ENCODE results near the gene NUPR1. TPM values are rescaled to one million over a fixed set of nuclear protein-coding genes. Genes with fewer than 3 reads are reported as not detected.

Gene NUPR1
- polyA plus RNA-seq, 4 donors = 3.1 to 104 (median 13.0) TPM

DNA sequence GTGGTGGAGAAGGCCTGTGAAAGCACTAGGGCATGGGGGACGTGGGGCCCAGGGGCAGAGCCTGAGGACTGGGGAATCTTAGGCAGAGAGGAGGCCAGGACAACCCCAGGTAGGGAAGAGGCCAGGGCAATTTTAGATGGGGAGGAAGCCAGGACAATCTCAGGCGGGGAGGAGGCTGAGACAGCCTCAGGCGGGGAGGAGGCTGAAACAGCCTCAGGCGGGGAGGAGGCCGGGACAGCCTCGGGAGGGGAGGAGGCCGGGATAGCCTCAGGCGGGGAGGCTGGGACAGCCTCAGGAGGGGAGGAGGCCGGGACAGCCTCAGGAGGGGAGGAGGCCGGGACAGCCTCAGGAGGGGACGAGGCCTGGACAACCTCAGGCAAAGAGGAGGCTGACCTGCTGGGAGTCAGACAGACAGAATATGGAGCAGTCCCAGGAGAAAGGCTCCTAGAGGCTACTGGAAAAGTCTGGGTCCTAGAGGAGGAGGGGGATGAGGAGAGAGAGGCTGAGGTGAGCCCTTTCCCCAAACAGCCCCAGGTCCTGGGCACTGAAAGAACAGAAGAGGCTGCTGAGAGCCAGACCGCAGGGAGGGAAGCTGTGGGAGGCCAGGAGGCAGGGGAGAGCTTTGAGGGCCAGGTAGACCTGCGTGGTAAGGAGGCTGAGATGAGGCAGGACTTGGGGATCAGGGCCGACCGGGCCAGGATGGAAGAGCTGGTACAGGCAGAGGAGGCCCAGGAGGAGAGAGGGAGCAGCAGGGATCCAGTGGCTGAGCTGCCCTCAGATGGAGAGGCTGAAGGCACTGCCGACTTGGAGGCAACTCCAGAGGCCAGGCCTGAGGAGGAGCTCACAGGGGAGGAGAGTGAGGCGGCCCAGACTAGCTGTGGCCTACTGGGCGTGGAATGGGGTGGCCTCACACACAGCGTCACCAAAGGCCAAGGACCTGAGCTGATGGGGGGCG is 42.7 kb downstream of the NUPR1 start:
- peak overlapping the region in 2 of 3 donors; percentile 35 to 89 for H3K27ac ChIP-seq (ENCODE audit: low read depth in 1 of 3, low read length in 2 of 3)
- no peaks in the 10 kb centered on the region for H3K27me3 ChIP-seq (ENCODE audit: control insufficient read depth in 3 of 3, insufficient read depth in 3 of 3, low read length in 3 of 3)
- H3K4me3 ChIP-seq (ENCODE audit: low read depth in 1 of 3, low read length in 3 of 3) = peak overlapping the region in 1 of 3 donors; percentile 35
- DNase-seq = no peak
- H3K9me3 ChIP-seq (ENCODE audit: control insufficient read depth in 2 of 2, insufficient read depth in 1 of 2, low read depth in 1 of 2, low read length in 1 of 2) = no peaks in the 10 kb centered on the region
- WGBS, 3 donors = 88 to 91% (median 88%) methylated on average over 19 to 20 of the region's 20 CpGs
- H3K4me1 ChIP-seq (ENCODE audit: control insufficient read depth in 3 of 3, insufficient read depth in 2 of 3, low read depth in 1 of 3, low read length in 2 of 3) = peaks cover 0 to 17% (median 0%) of the 10 kb centered on the region in 3 donors
- no peak for FAIRE-seq
- H3K36me3 ChIP-seq (ENCODE audit: control insufficient read depth in 3 of 3, insufficient read depth in 2 of 3, low read depth in 1 of 3, low read length in 3 of 3) = no peaks in the 10 kb centered on the region

DNA sequence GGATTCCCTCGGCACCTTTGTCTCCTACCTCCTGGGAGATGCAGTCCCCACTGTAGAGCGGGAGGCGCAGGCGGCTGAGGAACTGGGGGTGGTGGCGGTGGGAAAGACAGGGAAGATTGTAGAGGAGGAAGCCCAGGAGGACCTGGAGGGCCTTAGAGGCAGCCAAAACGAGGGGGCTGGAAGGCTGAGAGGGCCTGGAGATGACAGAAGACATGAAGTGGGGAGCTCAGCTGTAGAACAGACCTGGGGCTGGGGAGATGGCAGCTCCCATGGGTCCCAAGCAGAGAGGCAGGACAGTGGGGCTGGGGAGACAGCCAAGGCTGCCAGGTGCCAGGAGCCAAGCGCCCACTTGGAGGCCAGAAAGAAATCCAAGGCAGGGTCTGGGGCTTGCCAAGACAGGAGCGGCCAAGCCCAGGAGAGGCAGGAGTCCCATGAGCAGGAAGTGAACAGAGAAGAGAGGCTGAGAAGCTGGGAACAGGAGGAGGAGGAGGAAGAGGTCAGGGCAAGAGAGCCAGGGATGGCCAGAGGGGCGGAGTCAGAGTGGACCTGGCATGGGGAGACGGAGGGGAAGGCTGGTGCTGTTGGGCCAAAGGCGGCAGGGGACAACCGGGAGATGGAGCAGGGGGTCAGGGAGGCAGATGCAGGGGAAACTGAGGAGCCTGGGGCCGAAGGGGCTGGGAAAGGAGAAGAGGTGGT is 43.5 kb downstream of the NUPR1 start:
- Histone ChIP-seq H3K27ac (ENCODE audit: low read depth in 1 of 3, low read length in 2 of 3) (peak overlapping the region; percentile 39 to 89 (median 63)), H3K4me1 (ENCODE audit: control insufficient read depth in 3 of 3, insufficient read depth in 2 of 3, low read depth in 1 of 3, low read length in 2 of 3) (peaks cover 0 to 17% (median 0%) of the 10 kb centered on the region in 3 donors), H3K9me3 (ENCODE audit: control insufficient read depth in 2 of 2, insufficient read depth in 1 of 2, low read depth in 1 of 2, low read length in 1 of 2) (no peaks in the 10 kb centered on the region), H3K4me3 (ENCODE audit: low read depth in 1 of 3, low read length in 3 of 3) (peak overlapping the region; percentile 1 to 46 (median 35)), H3K27me3 (ENCODE audit: control insufficient read depth in 3 of 3, insufficient read depth in 3 of 3, low read length in 3 of 3) (no peaks in the 10 kb centered on the region), H3K36me3 (ENCODE audit: control insufficient read depth in 3 of 3, insufficient read depth in 2 of 3, low read depth in 1 of 3, low read length in 3 of 3) (no peaks in the 10 kb centered on the region)
- peak in 1 of 2 donors; percentile 18 for DNase-seq
- 81 to 85% (median 83%) methylated on average over 12 to 13 of the region's 13 CpGs for WGBS, 3 donors
- no peak for FAIRE-seq

DNA sequence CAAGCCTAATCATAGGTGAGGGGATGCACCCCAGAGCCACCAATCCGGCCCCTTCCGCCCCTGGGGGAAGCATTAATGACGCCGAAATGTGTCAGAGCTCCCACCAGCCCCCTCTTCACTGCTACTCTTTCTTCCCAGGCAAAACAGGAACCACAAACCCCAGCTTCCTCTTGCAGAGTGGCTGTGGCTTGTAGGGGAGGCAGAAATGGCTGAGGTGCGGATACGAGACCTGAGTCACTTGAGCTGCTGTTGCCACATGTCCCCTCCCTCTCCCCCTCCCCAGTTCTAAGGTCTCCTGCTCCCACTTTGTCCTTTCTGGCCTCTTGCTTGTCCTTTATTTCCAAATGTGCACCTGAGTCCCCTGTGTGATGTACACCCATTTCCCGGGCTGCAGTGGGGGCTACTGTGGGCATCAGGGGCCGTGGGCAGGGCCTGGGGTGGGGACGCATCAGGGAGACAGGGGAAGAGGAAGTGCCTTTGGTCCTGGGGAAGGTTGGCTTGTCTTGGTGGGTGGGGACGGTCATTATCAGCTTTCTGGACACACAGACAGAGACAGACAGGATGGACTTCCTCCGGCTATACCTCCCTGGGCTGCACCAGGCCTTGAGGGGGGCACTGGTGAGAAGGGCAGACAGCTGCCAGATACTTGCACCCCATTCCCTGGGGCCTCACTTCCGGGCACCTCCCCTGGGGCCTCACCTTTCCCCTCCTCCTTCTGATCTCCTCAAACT is 44.5 kb downstream of the NUPR1 start, which contains the start of gene APOBR:
Gene APOBR, plus strand, starts transcription at position 523 of the 731 bp plus-strand sequence. Its CDS starts 39 bp downstream, at position 562.
- Histone ChIP-seq H3K36me3 (ENCODE audit: control insufficient read depth in 3 of 3, insufficient read depth in 2 of 3, low read depth in 1 of 3, low read length in 3 of 3) (peaks cover 0 to 6% (median 0%) of the 10 kb centered on the region in 3 donors), H3K9me3 (ENCODE audit: control insufficient read depth in 2 of 2, insufficient read depth in 1 of 2, low read depth in 1 of 2, low read length in 1 of 2) (no peaks in the 10 kb centered on the region), H3K27me3 (ENCODE audit: control insufficient read depth in 3 of 3, insufficient read depth in 3 of 3, low read length in 3 of 3) (no peaks in the 10 kb centered on the region), H3K4me1 (ENCODE audit: control insufficient read depth in 3 of 3, insufficient read depth in 2 of 3, low read depth in 1 of 3, low read length in 2 of 3) (peaks cover 0 to 17% (median 0%) of the 10 kb centered on the region in 3 donors), H3K4me3 (ENCODE audit: low read depth in 1 of 3, low read length in 3 of 3) (peak within 1 kb of the TSS; percentile 1 to 46 (median 35)), H3K27ac (ENCODE audit: low read depth in 1 of 3, low read length in 2 of 3) (peak within 1 kb of the TSS; percentile 39 to 89 (median 63))
- no peak for FAIRE-seq
- DNase-seq = peak; percentile 59 to 77
- WGBS, 3 donors = 41 to 63% (median 49%) methylated on average over 10 to 12 of the region's 12 CpGs

DNA sequence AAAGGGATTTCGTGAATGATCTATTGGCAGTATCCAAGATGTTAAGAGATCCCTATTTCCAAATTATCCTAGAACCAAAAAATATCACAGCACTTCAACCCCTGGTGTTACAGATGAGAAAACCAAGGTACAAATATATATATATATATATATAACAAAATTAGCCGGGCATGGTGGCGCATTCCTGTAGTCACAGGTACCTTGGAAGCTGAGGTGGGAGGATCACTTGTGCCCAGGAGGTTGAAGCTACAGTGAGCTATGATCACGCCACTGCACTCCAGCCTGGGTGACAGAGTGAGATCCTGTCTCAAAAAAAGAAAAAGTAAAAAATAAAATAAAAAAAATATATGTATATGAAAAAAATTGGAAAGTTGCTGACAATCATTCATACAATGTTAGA is 46.3 kb downstream of the NUPR1 start:
- WGBS, 3 donors = 35 to 46% (median 45%) methylated on average over 4 of the region's 4 CpGs
- no peaks in the 10 kb centered on the region for H3K9me3 ChIP-seq (ENCODE audit: control insufficient read depth in 2 of 2, insufficient read depth in 1 of 2, low read depth in 1 of 2, low read length in 1 of 2)
- DNase-seq (no peak), FAIRE-seq (no peak)
- peaks cover 0 to 17% (median 0%) of the 10 kb centered on the region in 3 donors for H3K4me1 ChIP-seq (ENCODE audit: control insufficient read depth in 3 of 3, insufficient read depth in 2 of 3, low read depth in 1 of 3, low read length in 2 of 3)
- H3K36me3 ChIP-seq (ENCODE audit: control insufficient read depth in 3 of 3, insufficient read depth in 2 of 3, low read depth in 1 of 3, low read length in 3 of 3) = peaks cover 0 to 19% (median 0%) of the 10 kb centered on the region in 3 donors
- H3K27me3 ChIP-seq (ENCODE audit: control insufficient read depth in 3 of 3, insufficient read depth in 3 of 3, low read length in 3 of 3) = no peaks in the 10 kb centered on the region
- H3K27ac ChIP-seq (ENCODE audit: low read depth in 1 of 3, low read length in 2 of 3) = peak overlapping the region; percentile 94 to 95 (median 95)
- no peak overlapping the region for H3K4me3 ChIP-seq (ENCODE audit: low read depth in 1 of 3, low read length in 3 of 3)

DNA sequence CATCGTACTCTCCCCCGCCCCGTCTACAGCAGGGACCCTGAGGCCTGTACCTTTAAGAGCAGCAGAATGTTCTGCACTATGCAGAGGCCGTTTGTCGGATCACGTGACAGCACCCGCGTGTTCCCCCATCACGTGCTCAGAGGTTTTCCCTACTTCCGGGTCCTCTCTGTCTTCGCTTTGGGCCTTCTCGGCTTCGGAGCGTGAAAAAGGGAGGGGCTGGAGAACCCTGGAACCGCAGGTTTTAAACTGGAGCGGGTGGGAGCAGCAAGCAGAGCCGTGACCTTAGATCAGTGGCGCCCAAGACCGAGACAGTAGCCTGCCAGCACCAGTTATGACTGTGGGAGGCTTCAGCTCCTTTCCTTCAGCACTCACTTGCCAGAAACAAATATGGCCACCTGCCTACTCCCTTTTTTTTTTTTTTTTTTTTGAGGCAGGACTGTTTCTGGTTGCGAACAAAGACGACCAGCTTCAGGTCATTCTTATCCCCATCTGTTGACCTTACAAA is 46.8 kb downstream of the NUPR1 start, which contains the start of gene CLN3:
Gene CLN3, minus strand, starts transcription at position 105 of the 505 bp plus-strand sequence. CDS start 315 bp downstream, outside the sequence.
- Histone ChIP-seq H3K36me3 (ENCODE audit: control insufficient read depth in 3 of 3, insufficient read depth in 2 of 3, low read depth in 1 of 3, low read length in 3 of 3) (peaks cover 0 to 24% (median 2%) of the 10 kb centered on the region in 3 donors), H3K27me3 (ENCODE audit: control insufficient read depth in 3 of 3, insufficient read depth in 3 of 3, low read length in 3 of 3) (no peaks in the 10 kb centered on the region), H3K27ac (ENCODE audit: low read depth in 1 of 3, low read length in 2 of 3) (peak within 1 kb of the TSS; percentile 94 to 95 (median 95)), H3K9me3 (ENCODE audit: control insufficient read depth in 2 of 2, insufficient read depth in 1 of 2, low read depth in 1 of 2, low read length in 1 of 2) (no peaks in the 10 kb centered on the region), H3K4me1 (ENCODE audit: control insufficient read depth in 3 of 3, insufficient read depth in 2 of 3, low read depth in 1 of 3, low read length in 2 of 3) (peaks cover 0 to 17% (median 0%) of the 10 kb centered on the region in 3 donors), H3K4me3 (ENCODE audit: low read depth in 1 of 3, low read length in 3 of 3) (peak within 1 kb of the TSS; percentile 67 to 100 (median 97))
- DNase-seq = peak; percentile 95 to 98
- 0 to 1% (median 0%) methylated on average over 21 of the region's 21 CpGs for WGBS, 3 donors
- no peak for FAIRE-seq

DNA sequence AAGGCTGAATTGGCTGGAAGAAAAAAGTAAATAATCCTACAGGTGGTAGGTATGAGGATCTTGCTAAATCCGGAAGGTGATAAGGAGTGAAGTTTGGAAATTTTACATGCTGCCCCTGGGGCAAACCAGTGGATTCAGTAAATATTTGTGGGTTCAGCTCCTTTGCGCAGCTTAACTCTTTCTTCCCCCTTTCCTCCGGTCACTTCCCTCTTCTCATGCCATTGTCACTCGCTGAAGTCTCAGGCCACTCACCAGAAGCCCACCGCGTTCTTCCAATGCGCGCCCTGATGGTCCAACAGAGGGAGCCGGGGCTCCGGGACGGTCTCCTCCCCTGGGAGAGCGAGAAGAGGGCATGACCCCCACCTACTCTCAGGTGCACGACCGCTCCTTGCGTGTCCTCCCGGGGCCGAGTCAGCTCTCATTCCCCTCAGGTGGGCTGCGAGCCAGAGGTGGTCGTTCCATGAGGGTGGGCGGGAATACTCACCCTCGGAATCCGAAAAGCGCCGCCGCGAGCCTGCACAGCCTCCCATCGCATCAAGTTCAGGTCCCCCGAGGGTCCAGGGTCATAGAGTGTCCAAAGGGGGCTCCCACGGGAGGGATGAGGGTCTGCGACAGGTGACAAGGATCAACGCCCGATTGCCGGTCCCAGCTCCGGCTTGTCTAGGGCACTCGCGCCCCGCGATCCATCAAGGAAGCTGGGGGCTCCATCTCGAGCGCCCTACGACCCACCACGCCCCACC is 47.4 kb downstream of the NUPR1 start:
- peak in 1 of 2 donors; percentile 63 for DNase-seq
- 0 to 1% (median 1%) methylated on average over 37 to 42 of the region's 42 CpGs for WGBS, 3 donors
- no peaks in the 10 kb centered on the region for H3K27me3 ChIP-seq (ENCODE audit: control insufficient read depth in 3 of 3, insufficient read depth in 3 of 3, low read length in 3 of 3)
- H3K27ac ChIP-seq (ENCODE audit: low read depth in 1 of 3, low read length in 2 of 3) = peak overlapping the region; percentile 94 to 95 (median 95)
- no peak for FAIRE-seq
- peaks cover 0 to 17% (median 0%) of the 10 kb centered on the region in 3 donors for H3K4me1 ChIP-seq (ENCODE audit: control insufficient read depth in 3 of 3, insufficient read depth in 2 of 3, low read depth in 1 of 3, low read length in 2 of 3)
- no peaks in the 10 kb centered on the region for H3K9me3 ChIP-seq (ENCODE audit: control insufficient read depth in 2 of 2, insufficient read depth in 1 of 2, low read depth in 1 of 2, low read length in 1 of 2)
- peak overlapping the region; percentile 67 to 100 (median 97) for H3K4me3 ChIP-seq (ENCODE audit: low read depth in 1 of 3, low read length in 3 of 3)
- peaks cover 0 to 27% (median 2%) of the 10 kb centered on the region in 3 donors for H3K36me3 ChIP-seq (ENCODE audit: control insufficient read depth in 3 of 3, insufficient read depth in 2 of 3, low read depth in 1 of 3, low read length in 3 of 3)

DNA sequence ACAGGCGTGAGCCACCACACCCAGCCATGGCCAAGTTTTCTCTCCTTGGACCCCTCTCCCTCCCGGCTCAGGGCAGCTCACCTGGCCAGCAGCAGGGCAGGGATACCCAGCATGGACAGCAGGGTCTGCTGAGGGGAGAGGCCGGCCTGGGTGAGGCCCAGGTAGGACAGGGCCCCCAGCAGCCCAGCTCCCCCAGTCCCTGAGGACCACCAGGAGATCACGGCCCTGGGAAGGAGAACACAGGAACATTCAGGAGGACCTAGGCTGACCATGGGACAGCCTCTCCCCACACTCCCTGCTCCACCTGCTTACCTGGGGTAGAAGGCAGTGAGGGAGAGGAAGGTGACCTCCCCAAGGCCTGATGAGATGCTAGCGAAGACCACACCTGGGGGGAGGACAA is 52.5 kb downstream of the NUPR1 start:
- H3K9me3 ChIP-seq (ENCODE audit: control insufficient read depth in 2 of 2, insufficient read depth in 1 of 2, low read depth in 1 of 2, low read length in 1 of 2) = no peaks in the 10 kb centered on the region
- H3K36me3 ChIP-seq (ENCODE audit: control insufficient read depth in 3 of 3, insufficient read depth in 2 of 3, low read depth in 1 of 3, low read length in 3 of 3) = peaks cover 0 to 59% (median 12%) of the 10 kb centered on the region in 3 donors
- no peaks in the 10 kb centered on the region for H3K27me3 ChIP-seq (ENCODE audit: control insufficient read depth in 3 of 3, insufficient read depth in 3 of 3, low read length in 3 of 3)
- no peak for DNase-seq
- no peak overlapping the region for H3K27ac ChIP-seq (ENCODE audit: low read depth in 1 of 3, low read length in 2 of 3)
- H3K4me1 ChIP-seq (ENCODE audit: control insufficient read depth in 3 of 3, insufficient read depth in 2 of 3, low read depth in 1 of 3, low read length in 2 of 3) = no peaks in the 10 kb centered on the region
- WGBS, 3 donors = 93 to 100% (median 96%) methylated on average over 5 of the region's 5 CpGs
- no peak for FAIRE-seq
- no peak overlapping the region for H3K4me3 ChIP-seq (ENCODE audit: low read depth in 1 of 3, low read length in 3 of 3)
